ENCODE results near the gene KLHL1.

Gene KLHL1

GRCh38 chr13:69999875-70000274 is 108.4 kb downstream of the KLHL1 start:
- DNase-seq, result no peak

- DNase-seq, result no peak
These were observed 111.2 kb downstream of the KLHL1 start for GRCh38 chr13:69997061-69997460.

GRCh38 chr13:69980799-69981198 is 127.5 kb downstream of the KLHL1 start:
- DNase-seq, result no peak

GRCh38 chr13:69975496-69975895 is 132.8 kb downstream of the KLHL1 start:
- DNase-seq, result no peak

- DNase-seq, result no peak
These were observed 137.7 kb downstream of the KLHL1 start for GRCh38 chr13:69970520-69970919.

- DNase-seq, result peak in 1 of 3 experiments; percentile 19
These were observed 149.2 kb downstream of the KLHL1 start for GRCh38 chr13:69959046-69959445.

- DNase-seq, result no peak
These were observed 151.4 kb downstream of the KLHL1 start for GRCh38 chr13:69956839-69957238.

- DNase-seq, result no peak
These were observed 151.9 kb downstream of the KLHL1 start for GRCh38 chr13:69956349-69956748.

- DNase-seq, result no peak
These were observed 153.0 kb downstream of the KLHL1 start for GRCh38 chr13:69955271-69955670.

GRCh38 chr13:69951412-69951811 is 156.8 kb downstream of the KLHL1 start:
- DNase-seq, result no peak

- no peak for DNase-seq
These were observed 158.1 kb downstream of the KLHL1 start for GRCh38 chr13:69950160-69950559.

- no peak for DNase-seq
These were observed 160.2 kb downstream of the KLHL1 start for GRCh38 chr13:69948016-69948415.

- DNase-seq, result no peak
These were observed 160.7 kb downstream of the KLHL1 start for GRCh38 chr13:69947582-69947981.

- no peak for DNase-seq
These were observed 161.7 kb downstream of the KLHL1 start for GRCh38 chr13:69946511-69946910.

- DNase-seq, result peak in 2 of 3 experiments; percentile 25 to 49
These were observed 173.2 kb downstream of the KLHL1 start for GRCh38 chr13:69935043-69935442.

- no peak for DNase-seq
These were observed 180.0 kb downstream of the KLHL1 start for GRCh38 chr13:69928262-69928661.

- peak in 2 of 3 experiments; percentile 61 to 96 for DNase-seq
These were observed 187.1 kb downstream of the KLHL1 start for GRCh38 chr13:69921156-69921555.

- DNase-seq, result peak; percentile 17 to 60 (median 28)
These were observed 195.6 kb downstream of the KLHL1 start for GRCh38 chr13:69912630-69913029.

- no peak for DNase-seq
These were observed 197.5 kb downstream of the KLHL1 start for GRCh38 chr13:69910800-69911199.

- DNase-seq, result no peak
These were observed 203.5 kb downstream of the KLHL1 start for GRCh38 chr13:69904784-69905183.

GRCh38 chr13:69903081-69903480 is 205.2 kb downstream of the KLHL1 start:
- DNase-seq, result no peak

GRCh38 chr13:69882451-69882850 is 225.8 kb downstream of the KLHL1 start:
- DNase-seq, result no peak

GRCh38 chr13:69879936-69880335 is 228.3 kb downstream of the KLHL1 start:
- DNase-seq, result no peak

- DNase-seq, result no peak
These were observed 235.8 kb downstream of the KLHL1 start for GRCh38 chr13:69872321-69873047.

GRCh38 chr13:69866555-69866954 is 241.7 kb downstream of the KLHL1 start:
- DNase-seq, result peak in 1 of 3 experiments; percentile 42
